Tibial nerve (tissue), 4 donors: ENCODE results near the gene ZNF215.

ENCODE experiments used
- CTCF ChIP-seq, 5 experiments: fragments of 200-600 bp in 3 of 5; fragments of 450-650 bp in 2 of 5; sonication (generic) in 3 of 5; IDR thresholded peaks; one replicate each; pipeline ENCODE4 v1.5.1; 2016 to 2019; ENCODE audit warnings: antibody characterized with exemption in 5 of 5, mild to moderate bottlenecking in 3 of 5, moderate library complexity in 2 of 5
- EP300 ChIP-seq, 2 donors: sonication (generic); formaldehyde crosslinking; IDR thresholded peaks; one replicate each; pipeline ENCODE4 v1.6.1; 2017; ENCODE audit warnings: antibody characterized with exemption in 2 of 2, mild to moderate bottlenecking in 1 of 2

- TF ChIP-seq EP300 (IDR thresholded peaks at IDR 0.05): no peak
- TF ChIP-seq CTCF (IDR thresholded peaks at IDR 0.05): no peak
Observed at GRCh38 chr11:6943131-6943530, 16.9 kb downstream of the ZNF215 start.
